Spleen (tissue), 11 donors: Measurements from ENCODE around the gene DAPK2. TPM values are rescaled to one million over a fixed set of nuclear protein-coding genes. Genes with fewer than 3 reads are reported as not detected.

Experiments used
- DNase-seq: peaks from one replicate; pipeline ENCODE4 v3.0.0-alpha.2; 2020
- H3K27ac ChIP-seq, 8 donors: fragments of 200-600 bp; sonication (generic) in 7 of 8; 1 replicate in 4 of 8; 2 replicates in 4 of 8; pipeline versions ENCODE4 v1.5.0 to v1.8.0; 2016 to 2021; ENCODE audit warnings: inconsistent platforms in 4 of 8, mild to moderate bottlenecking in 4 of 8, moderate library complexity in 1 of 8
- H3K27me3 ChIP-seq, 7 donors: fragments of 200-600 bp; sonication (generic) in 6 of 7; replicated peaks in 1 of 7; 1 replicate in 4 of 7; 2 replicates in 3 of 7; pipeline versions ENCODE4 v1.5.0 to v1.8.0; 2016 to 2021; ENCODE audit warnings: inconsistent platforms in 3 of 7, mild to moderate bottlenecking in 1 of 7
- H3K36me3 ChIP-seq, 6 donors: fragments of 200-600 bp; sonication (generic) in 5 of 6; 1 replicate in 4 of 6; 2 replicates in 2 of 6; pipeline versions ENCODE4 v1.5.0 to v1.8.0; 2016 to 2021; ENCODE audit warnings: inconsistent platforms in 2 of 6
- H3K4me1 ChIP-seq, 6 donors: fragments of 200-600 bp; sonication (generic) in 5 of 6; 1 replicate in 3 of 6; 2 replicates in 3 of 6; pipeline versions ENCODE4 v1.5.0 to v1.8.0; 2016 to 2021; ENCODE audit warnings: inconsistent platforms in 3 of 6
- H3K4me3 ChIP-seq, 8 donors: fragments of 200-600 bp; sonication (generic) in 7 of 8; 1 replicate in 4 of 8; 2 replicates in 4 of 8; pipeline versions ENCODE4 v1.5.0 to v1.8.0; 2016 to 2021; ENCODE audit warnings: inconsistent platforms in 4 of 8, mild to moderate bottlenecking in 4 of 8, moderate library complexity in 2 of 8
- H3K9me3 ChIP-seq, 8 donors: fragments of 200-600 bp; sonication (generic) in 7 of 8; 1 replicate in 4 of 8; 2 replicates in 4 of 8; pipeline versions ENCODE4 v1.5.0 to v1.8.0; 2016 to 2021; ENCODE audit warnings: inconsistent platforms in 4 of 8
- CTCF ChIP-seq, 11 experiments: fragments of 200-600 bp in 7 of 11; fragments of 450-650 bp in 4 of 11; sonication (generic) in 4 of 11; IDR thresholded peaks in 8 of 11; conservative IDR thresholded peaks in 3 of 11; 1 replicate in 7 of 11; 2 replicates in 4 of 11; pipeline versions ENCODE4 v1.4.0 to v1.8.0; 2016 to 2021; ENCODE audit warnings: antibody characterized with exemption in 11 of 11, inconsistent platforms in 4 of 11, mild to moderate bottlenecking in 1 of 11
- POLR2A ChIP-seq, 3 donors: fragments of 450-650 bp; IDR thresholded peaks; one replicate each; pipeline ENCODE4 v1.5.1; 2017; ENCODE audit warnings: antibody characterized with exemption in 3 of 3, mild to moderate bottlenecking in 1 of 3
- POLR2AphosphoS5 ChIP-seq, 3 donors: sonication (generic); formaldehyde crosslinking; IDR thresholded peaks; one replicate each; pipeline ENCODE4 v1.5.1; 2017; ENCODE audit warnings: antibody characterized with exemption in 3 of 3
- WGBS, 5 donors: extraction: QIAGEN DNeasy Blood & Tissue Kit in 3 of 5; methylation state at CpG; one replicate each; pipeline versions ENCODE4 v1.1.5 to v1.1.7; 2013 to 2018; 5-methylcytosine and 5-hydroxymethylcytosine counted together
- intact Hi-C: fragments of 100-400 bp; cut with DNase I; formaldehyde crosslinking; loops from one replicate; pipeline ENCODE4 v1.15.0; 2023; ENCODE audit warnings: low total_unique reads
- microRNA-seq, 3 donors: library from miRNA; unstranded; fragments of <30 nt; microRNA quantifications; one replicate each; pipeline versions ENCODE4 to v1.1.0, GENCODE V29; 2019 to 2020
- polyA plus RNA-seq, 3 donors: library from polyadenylated mRNA; stranded (reverse); fragments of 200-250 nt; gene quantifications; one replicate each; pipeline ENCODE4 v1.2.1, GENCODE V29; 2013
- small RNA-seq, 4 donors: library from RNA; depleted of rRNA; stranded (forward); fragments of <200 nt; gene quantifications; one replicate each; pipeline ENCODE3, GENCODE V24; 2016
- total RNA-seq, 7 donors: library from RNA; depleted of rRNA in 3 of 7; stranded (reverse); fragments of >200 nt in 3 of 7; fragmentation: NEBNext Ultra II Directional in 4 of 7; extraction: Animal tissue kit (Norgen Biotek cat#: 25700) in 4 of 7; gene quantifications; one replicate each; pipeline versions ENCODE4 v1.1.0 to v1.2.1, GENCODE V29; 2016 to 2021
- donor health status: healthy with polysubstance abuse.
- donor health status: DM: no; HTN: no; CAD: no; lungs with moderate emphysema.
- donor health status: DM: no; HTN: no; CAD: no.
- donor health status: Bipolar disorder and iron deficiency.
- donor health status: healthy.
- donor health status: DM: no; HTN: no; CAD: no.
- donor health status: DM: yes; HTN: yes; CAD: no.

The DAPK2 gene
- total and polyA plus RNA-seq, 10 donors = 4.9 to 38.3 (median 15.5) TPM

GRCh38 chr15:63858448-63858847 lies 187.8 kb downstream of the DAPK2 start:
- 86 to 97% (median 91%) methylated on average over 5 of the region's 5 CpGs for WGBS, 5 donors
- no peak for TF ChIP-seq CTCF (IDR thresholded peaks at IDR 0.05 in 8 of 11, conservative IDR thresholded peaks at IDR 0.05 in 3 of 11)
- TF ChIP-seq POLR2AphosphoS5 (IDR thresholded peaks at IDR 0.05) = no peak
- TF ChIP-seq POLR2A (IDR thresholded peaks at IDR 0.05) = no peak
- H3K27me3 ChIP-seq = no peaks in the 10 kb centered on the region
- H3K36me3 ChIP-seq = no peaks in the 10 kb centered on the region
- H3K4me1 ChIP-seq = peaks cover 0 to 40% (median 21%) of the 10 kb centered on the region in 6 donors
- no peaks in the 10 kb centered on the region for H3K9me3 ChIP-seq
- no peak overlapping the region for H3K27ac ChIP-seq
- H3K4me3 ChIP-seq = no peak overlapping the region
- DNase-seq = no peak
- intact Hi-C loops = no loop called here

GRCh38 chr15:63857461-63857856 lies 188.8 kb downstream of the DAPK2 start:
- DNase-seq = no peak
- TF ChIP-seq POLR2AphosphoS5 (IDR thresholded peaks at IDR 0.05) = no peak
- no peak for TF ChIP-seq CTCF (IDR thresholded peaks at IDR 0.05 in 8 of 11, conservative IDR thresholded peaks at IDR 0.05 in 3 of 11)
- no peak for TF ChIP-seq POLR2A (IDR thresholded peaks at IDR 0.05)
- peaks cover 0 to 40% (median 21%) of the 10 kb centered on the region in 6 donors for H3K4me1 ChIP-seq
- WGBS, 5 donors = 63 to 82% (median 80%) methylated on average over 3 of the region's 3 CpGs
- no peaks in the 10 kb centered on the region for H3K27me3 ChIP-seq
- intact Hi-C loops = no loop called here
- H3K4me3 ChIP-seq = no peak overlapping the region
- peak overlapping the region in 1 of 8 donors; percentile 10 for H3K27ac ChIP-seq
- H3K9me3 ChIP-seq = no peaks in the 10 kb centered on the region
- no peaks in the 10 kb centered on the region for H3K36me3 ChIP-seq

Small RNAs within 50 kb of the gene (microRNA-seq; reads per million reads assigned to microRNA genes)
- 0 reads per million in 3 donors for gene MIR422A

Small RNAs within 50 kb of the gene (small RNA-seq; reads per million reads assigned to genes)
- gene AC015914.2 (0 reads per million in 4 donors), gene MIR422A (0 reads per million in 4 donors)

Other genes with a start within 250 kb of the DAPK2 start
- 100 to 1,000 TPM; 157 to 203 (median 178) TPM for gene HERC1, start 212.5 kb downstream of the DAPK2 start, total RNA-seq
- gene HERC1, start 212.5 kb downstream of the DAPK2 start, polyA plus RNA-seq = 10 to 100 TPM; 18.7 to 27.8 (median 18.8) TPM
- gene CIAO2A, start 47.4 kb upstream of the DAPK2 start, total RNA-seq = 100 to 1,000 TPM in 1 of 7 donors, 10 to 100 TPM in 6; 42.2 to 112 (median 53.4) TPM
- gene CIAO2A, start 47.4 kb upstream of the DAPK2 start, polyA plus RNA-seq = 100 to 1,000 TPM; 109 to 129 (median 122) TPM
- 100 to 1,000 TPM in 6 of 7 donors, 10 to 100 TPM in 1; 99.9 to 161 (median 134) TPM for gene SNX1, start 49.5 kb upstream of the DAPK2 start, total RNA-seq
- 10 to 100 TPM; 45.5 to 73.7 (median 58.0) TPM for gene SNX1, start 49.5 kb upstream of the DAPK2 start, polyA plus RNA-seq
- 10 to 100 TPM in 6 of 7 donors, 1 to 10 TPM in 1; 8.9 to 18.6 (median 13.6) TPM for gene SNX22, start 105.2 kb upstream of the DAPK2 start, total RNA-seq
- gene SNX22, start 105.2 kb upstream of the DAPK2 start, polyA plus RNA-seq = 10 to 100 TPM; 13.9 to 17.6 (median 17.1) TPM
- 100 to 1,000 TPM; 250 to 448 (median 305) TPM for gene PPIB, start 116.5 kb upstream of the DAPK2 start, total RNA-seq
- gene PPIB, start 116.5 kb upstream of the DAPK2 start, polyA plus RNA-seq = 100 to 1,000 TPM; 281 to 402 (median 287) TPM